ENCODE results near the gene SERGEF.

GRCh38 chr11:17986711-17987220 is 26.1 kb downstream of the SERGEF start:
- peak in 2 of 4 donors; percentile 7 to 29 for TF ChIP-seq CTCF (IDR thresholded peaks at IDR 0.05)
- TF ChIP-seq POLR2A (IDR thresholded peaks at IDR 0.05) = no peak
